GM20000 (cell line): ENCODE measurements around the gene CTNNA2.

Experiments used
- DNase-seq: peaks from one replicate; pipeline ENCODE4 v3.0.0; 2012; ENCODE audit warnings: low spot score
- TF ChIP-seq, protein P1 (sequence below): IDR thresholded peaks from 2 replicates; pipeline ENCODE4 v1.5.1; 2012; ENCODE audit warnings: mild to moderate bottlenecking, control low read depth; ENCODE audit errors: extremely low read depth, missing control alignments

Gene CTNNA2

GRCh38 chr2:80407377-80407776 lies 894.5 kb downstream of the CTNNA2 start:
- TF ChIP-seq, protein P1, sequence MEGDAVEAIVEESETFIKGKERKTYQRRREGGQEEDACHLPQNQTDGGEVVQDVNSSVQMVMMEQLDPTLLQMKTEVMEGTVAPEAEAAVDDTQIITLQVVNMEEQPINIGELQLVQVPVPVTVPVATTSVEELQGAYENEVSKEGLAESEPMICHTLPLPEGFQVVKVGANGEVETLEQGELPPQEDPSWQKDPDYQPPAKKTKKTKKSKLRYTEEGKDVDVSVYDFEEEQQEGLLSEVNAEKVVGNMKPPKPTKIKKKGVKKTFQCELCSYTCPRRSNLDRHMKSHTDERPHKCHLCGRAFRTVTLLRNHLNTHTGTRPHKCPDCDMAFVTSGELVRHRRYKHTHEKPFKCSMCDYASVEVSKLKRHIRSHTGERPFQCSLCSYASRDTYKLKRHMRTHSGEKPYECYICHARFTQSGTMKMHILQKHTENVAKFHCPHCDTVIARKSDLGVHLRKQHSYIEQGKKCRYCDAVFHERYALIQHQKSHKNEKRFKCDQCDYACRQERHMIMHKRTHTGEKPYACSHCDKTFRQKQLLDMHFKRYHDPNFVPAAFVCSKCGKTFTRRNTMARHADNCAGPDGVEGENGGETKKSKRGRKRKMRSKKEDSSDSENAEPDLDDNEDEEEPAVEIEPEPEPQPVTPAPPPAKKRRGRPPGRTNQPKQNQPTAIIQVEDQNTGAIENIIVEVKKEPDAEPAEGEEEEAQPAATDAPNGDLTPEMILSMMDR = no peak
- DNase-seq = no peak

DNA sequence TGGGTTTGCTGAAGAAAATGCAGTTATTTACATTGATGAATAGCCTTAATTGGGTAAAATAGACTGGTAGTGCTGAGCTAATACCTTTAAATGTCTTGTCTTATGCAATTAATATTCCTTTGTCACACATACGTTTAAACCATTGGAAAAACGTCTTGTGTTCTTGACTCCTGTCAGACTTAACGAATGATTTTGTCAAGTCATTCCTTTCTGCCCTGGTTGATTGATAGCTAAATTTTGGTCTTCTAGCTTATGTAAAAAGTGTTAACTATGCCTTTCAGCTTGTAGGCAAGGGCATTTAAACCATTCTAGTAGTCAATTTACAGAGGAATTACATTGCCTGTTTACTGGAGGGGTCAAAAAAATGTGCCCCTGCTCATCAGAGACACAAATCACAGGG lies 897.5 kb downstream of the CTNNA2 start:
- DNase-seq = no peak
- TF ChIP-seq, protein P1 = no peak

DNA sequence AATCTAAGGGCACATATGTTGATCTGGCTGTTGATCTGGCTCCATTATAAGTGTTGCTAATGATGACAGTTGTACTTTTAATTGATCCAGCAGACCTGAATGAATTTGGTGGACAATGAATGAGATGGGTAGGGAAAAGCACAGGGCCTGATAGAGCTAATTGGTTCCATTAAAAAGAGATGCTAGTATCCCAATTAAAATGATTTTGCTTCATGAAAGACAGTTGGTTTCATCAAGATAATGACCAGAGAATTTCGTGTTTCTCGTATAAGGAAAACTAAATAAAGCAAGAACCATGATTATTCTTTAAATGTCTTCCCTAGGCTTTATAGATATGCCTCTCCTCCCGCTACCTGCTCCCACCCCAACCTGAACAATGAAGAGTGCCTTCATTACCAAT lies 900.3 kb downstream of the CTNNA2 start:
- DNase-seq = no peak
- TF ChIP-seq, protein P1 = no peak

DNA sequence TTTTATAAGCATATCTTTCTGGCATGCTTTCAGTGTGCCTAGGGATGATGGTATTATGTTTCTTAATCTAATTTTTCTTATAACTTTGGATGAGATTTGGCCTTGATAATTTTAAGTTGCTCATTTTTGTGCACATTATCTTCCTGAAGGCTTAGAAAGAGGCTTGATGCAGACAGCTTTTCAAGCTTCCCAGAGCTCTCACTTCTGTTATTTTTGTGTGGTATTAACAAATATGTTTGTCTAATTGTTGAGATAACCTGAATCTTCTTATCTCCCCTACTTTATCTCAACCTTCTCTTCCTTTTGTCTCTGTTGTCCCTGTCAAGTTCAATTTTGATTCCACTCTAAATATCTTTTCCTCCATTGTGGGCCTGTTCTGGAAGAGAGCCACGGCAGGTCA lies 904.9 kb downstream of the CTNNA2 start:
- TF ChIP-seq, protein P1 = no peak
- DNase-seq = no peak

- DNase-seq = no peak
- TF ChIP-seq, protein P1 = no peak
These were observed 907.8 kb downstream of the CTNNA2 start for GRCh38 chr2:80420530-80421208.

DNA sequence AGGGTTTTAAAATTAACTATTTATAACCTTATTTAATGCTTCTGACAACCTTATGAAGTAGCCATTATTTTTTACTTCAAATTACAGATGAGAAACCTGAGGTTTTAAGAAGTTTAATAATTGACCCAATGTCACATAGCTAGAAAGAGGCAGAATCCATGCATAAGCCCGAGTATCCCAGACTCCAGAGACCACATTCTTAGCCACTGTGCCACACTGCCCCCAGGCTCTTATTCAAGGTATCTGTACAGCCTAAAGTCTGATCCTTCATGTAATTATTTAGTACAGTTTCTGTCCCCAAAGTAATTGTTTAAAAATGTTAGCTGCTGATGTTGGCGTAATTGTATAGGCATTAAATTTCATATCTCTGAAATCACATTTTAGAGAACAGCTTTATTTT lies 916.4 kb downstream of the CTNNA2 start:
- TF ChIP-seq, protein P1 = no peak
- no peak for DNase-seq

- TF ChIP-seq, protein P1 = no peak
- no peak for DNase-seq
These were observed 925.1 kb downstream of the CTNNA2 start for GRCh38 chr2:80437959-80438358.
